GM12875 (cell line): ENCODE data around the gene WDR70.
A peak's percentile ranks its signal among the peaks of the same experiment; 100 is the strongest.
"Not testable (repeated sequence)": the region's sequence is repeated elsewhere in the genome, so short reads cannot be mapped to it uniquely, and the experiment has no call there.

ENCODE experiments used
- H3K4me3 ChIP-seq: one replicate; pipeline ENCODE4 v1.5.1; 2011; ENCODE audit warnings: low read depth, low read length, control low read depth
- CTCF ChIP-seq: IDR thresholded peaks from 2 replicates; pipeline ENCODE4 v1.5.1; 2011; ENCODE audit warnings: low read depth, mild to moderate bottlenecking, control low read depth, inconsistent platforms, low read length, moderate library complexity, borderline replicate concordance; ENCODE audit not compliant: insufficient read depth

WDR70 gene

GRCh38 chr5:37771731-37772130 is 392.6 kb downstream of the WDR70 start:
- H3K4me3 ChIP-seq, result no peak overlapping the region
- TF ChIP-seq CTCF, result no peak

DNA sequence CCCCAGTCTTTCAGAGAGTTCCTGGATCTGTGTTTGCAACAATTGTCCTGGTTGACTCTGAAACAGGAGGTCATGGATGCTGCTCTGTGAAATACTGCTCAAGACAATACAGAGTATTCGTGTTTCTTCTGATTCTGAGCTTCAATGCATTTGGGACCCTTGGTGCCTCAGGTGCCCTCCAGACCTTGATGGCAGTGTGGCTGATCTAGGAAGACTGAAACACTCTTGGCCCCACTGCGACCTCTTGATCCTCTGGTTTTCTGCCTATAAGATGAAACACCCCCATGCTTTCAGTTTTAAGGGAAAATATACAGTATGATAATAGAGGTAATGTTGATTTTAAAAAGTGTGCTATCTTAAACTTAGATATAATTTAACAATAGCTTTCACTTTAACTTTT is 393.1 kb downstream of the WDR70 start:
- no peak for TF ChIP-seq CTCF
- no peak overlapping the region for H3K4me3 ChIP-seq

DNA sequence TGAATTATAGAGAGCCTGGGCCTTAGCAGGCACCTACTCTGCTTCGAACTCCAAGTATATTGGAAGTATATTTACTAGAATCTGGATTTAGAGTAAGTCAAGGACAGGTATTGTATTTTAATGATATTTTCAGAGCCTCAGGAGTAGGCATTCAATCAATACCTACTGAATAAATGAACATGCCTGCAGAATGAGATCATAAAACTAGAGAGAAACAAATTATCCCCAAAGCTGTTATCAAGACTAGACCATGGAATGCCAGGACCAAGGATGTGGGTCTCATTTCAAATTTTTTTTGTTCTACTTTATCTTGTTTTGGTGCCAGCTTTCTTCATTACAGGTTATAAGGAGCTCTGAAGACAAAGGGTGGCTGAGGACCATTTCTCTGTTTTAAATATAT is 394.7 kb downstream of the WDR70 start:
- TF ChIP-seq CTCF, result no peak
- no peak overlapping the region for H3K4me3 ChIP-seq

GRCh38 chr5:37774912-37775483 is 395.9 kb downstream of the WDR70 start:
- peak; percentile 62; the same call in 1 of the 2 replicates for TF ChIP-seq CTCF
- no peak overlapping the region for H3K4me3 ChIP-seq

GRCh38 chr5:37776826-37777225 is 397.7 kb downstream of the WDR70 start:
- H3K4me3 ChIP-seq, result no peak overlapping the region

DNA sequence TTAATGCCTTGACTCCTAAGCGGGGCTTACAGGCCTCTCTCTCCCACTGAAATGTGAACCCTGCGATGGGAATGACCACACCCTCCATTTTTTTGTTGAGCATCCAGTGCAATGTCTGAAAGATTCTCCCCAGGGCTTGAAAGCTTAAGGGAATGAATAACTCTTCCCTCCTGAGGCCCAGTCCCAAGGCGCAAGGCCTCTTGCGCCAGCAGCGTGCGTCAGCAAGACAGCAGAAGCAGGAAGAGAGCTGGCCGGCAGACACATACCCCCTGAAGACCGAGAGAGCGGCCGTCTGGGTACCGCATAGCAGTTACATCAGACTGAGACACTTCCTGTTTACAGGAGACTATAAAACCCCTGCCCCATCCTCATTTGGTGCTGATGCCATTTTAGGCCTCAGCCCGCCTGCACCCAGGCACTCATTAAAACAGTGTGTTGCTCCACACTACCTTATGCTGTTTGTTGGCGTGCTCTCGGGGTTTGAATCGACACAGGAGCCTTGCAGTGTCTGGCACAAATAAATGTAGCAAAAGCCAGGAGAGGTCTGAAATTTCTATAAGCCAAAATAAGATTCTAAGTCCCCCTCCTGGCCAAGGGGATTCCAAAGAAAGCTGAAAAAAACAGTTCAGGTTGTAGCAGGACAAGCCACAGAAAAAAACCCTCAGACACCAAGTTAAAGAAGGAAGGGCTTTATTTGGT is 398.5 kb downstream of the WDR70 start:
- H3K4me3 ChIP-seq, result no peak overlapping the region
- no peak for TF ChIP-seq CTCF

More at GRCh38 chr5:37776826-37777225, 397.7 kb downstream of the WDR70 start:
- TF ChIP-seq CTCF, result no peak

- H3K4me3 ChIP-seq, result not testable (repeated sequence)
Measured at GRCh38 chr5:37781409-37781808, 402.3 kb downstream of the WDR70 start.

GRCh38 chr5:37786416-37786815 is 407.3 kb downstream of the WDR70 start:
- TF ChIP-seq CTCF, result no peak
- H3K4me3 ChIP-seq, result no peak overlapping the region
